KMS-11 (cell line): ENCODE results near the gene KCNA2.

ENCODE experiments used
- H2AFZ ChIP-seq: fragments of 200-600 bp; sonication (generic); 2 replicates; pipeline ENCODE4 v1.6.1; 2016; ENCODE audit warnings: antibody characterized with exemption, mixed run types, low read depth
- H3K27ac ChIP-seq: fragments of 200-600 bp; sonication (generic); 2 replicates; pipeline ENCODE4 v1.6.1; 2016; ENCODE audit warnings: mild to moderate bottlenecking, mixed run types
- H3K27me3 ChIP-seq: fragments of 200-600 bp; sonication (generic); 2 replicates; pipeline ENCODE4 v1.6.1; 2017; ENCODE audit warnings: mild to moderate bottlenecking, low read depth, mixed run types, moderate library complexity; ENCODE audit not compliant: insufficient read depth
- H3K36me3 ChIP-seq: fragments of 200-600 bp; sonication (generic); 2 replicates; pipeline ENCODE4 v1.6.1; 2017; ENCODE audit warnings: mild to moderate bottlenecking, mixed run types; ENCODE audit not compliant: insufficient read depth
- H3K4me1 ChIP-seq: fragments of 200-600 bp; sonication (generic); 2 replicates; pipeline ENCODE4 v1.6.1; 2016; ENCODE audit warnings: mild to moderate bottlenecking, low read depth, mixed run types; ENCODE audit not compliant: poor library complexity, severe bottlenecking
- H3K4me2 ChIP-seq: fragments of 200-600 bp; sonication (generic); 2 replicates; pipeline ENCODE4 v1.7.0; 2016; ENCODE audit warnings: mild to moderate bottlenecking, mixed run types
- H3K4me3 ChIP-seq: fragments of 200-600 bp; sonication (generic); IDR thresholded peaks from 2 replicates; pipeline ENCODE4 v1.6.1; 2017; ENCODE audit warnings: low read depth, low read length, mixed read lengths; ENCODE audit not compliant: insufficient read depth
- H3K79me2 ChIP-seq: fragments of 200-600 bp; sonication (generic); 2 replicates; pipeline ENCODE4 v1.6.1; 2016; ENCODE audit warnings: low read depth, mixed run types; ENCODE audit not compliant: insufficient read depth
- H3K9ac ChIP-seq: fragments of 200-600 bp; sonication (generic); 2 replicates; pipeline ENCODE4 v1.6.1; 2016; ENCODE audit warnings: mild to moderate bottlenecking, mixed run types
- H4K20me1 ChIP-seq: fragments of 200-600 bp; sonication (generic); 2 replicates; pipeline ENCODE4 v1.6.1; 2016; ENCODE audit warnings: mild to moderate bottlenecking, mixed run types; ENCODE audit not compliant: insufficient read depth
- TF ChIP-seq, protein P1 (sequence below): fragments of 200-600 bp; sonication (generic); conservative IDR thresholded peaks from 2 replicates; pipeline ENCODE4 v1.6.1; 2017; ENCODE audit warnings: low read depth, mild to moderate bottlenecking, antibody characterized with exemption, low read length, moderate library complexity, mixed read lengths

The KCNA2 gene

DNA sequence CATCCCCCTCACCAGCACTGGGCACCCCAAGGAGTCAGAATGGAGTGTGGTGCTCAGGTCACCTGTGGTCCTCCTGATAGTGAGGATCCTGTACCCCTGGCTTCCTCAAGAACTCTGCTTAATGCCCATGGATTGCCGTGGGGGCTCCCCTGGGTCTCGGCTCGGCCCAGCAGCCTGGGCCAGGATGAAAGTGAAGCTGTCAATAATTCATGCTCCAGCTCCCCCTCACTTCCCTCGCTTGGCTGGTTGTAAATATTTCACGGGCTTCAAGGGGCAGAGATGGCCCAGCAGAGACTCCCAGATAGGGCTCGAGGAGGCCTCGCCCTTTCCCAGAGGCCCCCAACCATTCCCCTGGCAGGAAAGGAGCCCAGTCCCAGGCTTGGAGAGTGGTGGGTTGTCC lies 44.6 kb downstream of the KCNA2 start:
- no peaks in the 10 kb centered on the region for H3K4me1 ChIP-seq
- no peaks in the 10 kb centered on the region for H3K79me2 ChIP-seq
- no peak overlapping the region for H3K27ac ChIP-seq
- no peaks in the 10 kb centered on the region for H4K20me1 ChIP-seq
- H3K36me3 ChIP-seq: no peaks in the 10 kb centered on the region
- H2AFZ ChIP-seq: no peak overlapping the region
- no peak overlapping the region for H3K9ac ChIP-seq
- no peak overlapping the region for H3K4me3 ChIP-seq
- no peaks in the 10 kb centered on the region for H3K27me3 ChIP-seq
- TF ChIP-seq, protein P1, sequence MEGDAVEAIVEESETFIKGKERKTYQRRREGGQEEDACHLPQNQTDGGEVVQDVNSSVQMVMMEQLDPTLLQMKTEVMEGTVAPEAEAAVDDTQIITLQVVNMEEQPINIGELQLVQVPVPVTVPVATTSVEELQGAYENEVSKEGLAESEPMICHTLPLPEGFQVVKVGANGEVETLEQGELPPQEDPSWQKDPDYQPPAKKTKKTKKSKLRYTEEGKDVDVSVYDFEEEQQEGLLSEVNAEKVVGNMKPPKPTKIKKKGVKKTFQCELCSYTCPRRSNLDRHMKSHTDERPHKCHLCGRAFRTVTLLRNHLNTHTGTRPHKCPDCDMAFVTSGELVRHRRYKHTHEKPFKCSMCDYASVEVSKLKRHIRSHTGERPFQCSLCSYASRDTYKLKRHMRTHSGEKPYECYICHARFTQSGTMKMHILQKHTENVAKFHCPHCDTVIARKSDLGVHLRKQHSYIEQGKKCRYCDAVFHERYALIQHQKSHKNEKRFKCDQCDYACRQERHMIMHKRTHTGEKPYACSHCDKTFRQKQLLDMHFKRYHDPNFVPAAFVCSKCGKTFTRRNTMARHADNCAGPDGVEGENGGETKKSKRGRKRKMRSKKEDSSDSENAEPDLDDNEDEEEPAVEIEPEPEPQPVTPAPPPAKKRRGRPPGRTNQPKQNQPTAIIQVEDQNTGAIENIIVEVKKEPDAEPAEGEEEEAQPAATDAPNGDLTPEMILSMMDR: no peak
- no peak overlapping the region for H3K4me2 ChIP-seq

DNA sequence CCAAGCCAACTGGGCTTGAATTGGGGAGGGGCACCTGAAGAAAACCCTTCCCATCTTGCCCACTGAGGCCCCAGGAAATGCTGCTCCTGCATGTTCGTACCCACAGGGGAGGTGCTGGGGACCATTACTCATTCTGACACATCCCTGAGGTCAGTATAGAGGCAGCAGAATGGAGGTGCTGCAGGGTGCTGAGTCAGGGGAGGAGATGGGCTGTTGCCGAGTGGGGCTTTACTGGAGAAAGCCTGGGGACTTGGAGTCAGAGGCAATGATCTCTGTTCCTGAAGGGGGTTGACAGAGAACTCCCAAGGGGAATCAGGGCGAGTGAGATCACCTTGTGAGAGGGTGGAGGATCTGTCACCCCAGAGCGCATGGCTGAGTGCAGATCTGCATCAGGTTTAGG lies 47.0 kb downstream of the KCNA2 start:
- Histone ChIP-seq H3K4me2 (no peak overlapping the region), H3K27me3 (no peaks in the 10 kb centered on the region), H3K79me2 (no peaks in the 10 kb centered on the region), H3K9ac (no peak overlapping the region), H3K4me1 (no peaks in the 10 kb centered on the region), H2AFZ (no peak overlapping the region), H4K20me1 (no peaks in the 10 kb centered on the region), H3K36me3 (no peaks in the 10 kb centered on the region), H3K27ac (no peak overlapping the region), H3K4me3 (no peak overlapping the region)
- TF ChIP-seq, protein P1: no peak

DNA sequence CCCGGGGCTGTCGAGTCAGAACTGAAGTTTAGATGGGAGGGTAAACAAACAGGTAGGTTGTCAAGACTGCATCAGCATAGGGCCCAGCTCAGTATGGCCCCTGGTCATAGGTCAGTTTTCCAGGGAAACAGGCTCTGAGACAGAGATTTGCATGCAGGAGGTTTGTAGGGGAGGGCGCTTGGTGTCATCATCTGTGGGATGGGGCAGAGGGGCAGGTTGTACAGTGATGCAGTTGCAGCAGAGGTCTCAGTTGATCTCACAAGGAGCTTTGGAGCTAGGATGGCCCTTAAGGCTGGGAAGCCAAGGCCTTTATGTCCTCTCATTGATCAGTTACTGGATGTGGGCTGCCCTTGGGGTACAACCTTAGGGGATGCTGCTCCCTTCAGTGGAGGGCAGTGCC lies 48.7 kb downstream of the KCNA2 start:
- no peak overlapping the region for H3K4me2 ChIP-seq
- TF ChIP-seq, protein P1: no peak
- H3K79me2 ChIP-seq: no peaks in the 10 kb centered on the region
- H3K36me3 ChIP-seq: no peaks in the 10 kb centered on the region
- H3K4me1 ChIP-seq: no peaks in the 10 kb centered on the region
- no peak overlapping the region for H2AFZ ChIP-seq
- no peaks in the 10 kb centered on the region for H4K20me1 ChIP-seq
- no peak overlapping the region for H3K4me3 ChIP-seq
- H3K27me3 ChIP-seq: no peaks in the 10 kb centered on the region; the same call in 1 of the 2 replicates
- no peak overlapping the region for H3K27ac ChIP-seq
- no peak overlapping the region for H3K9ac ChIP-seq

GRCh38 chr1:110556471-110556807 lies 49.7 kb downstream of the KCNA2 start:
- TF ChIP-seq, protein P1: no peak
- Histone ChIP-seq H3K27ac (no peak overlapping the region), H3K4me2 (no peak overlapping the region), H3K9ac (no peak overlapping the region), H3K4me3 (no peak overlapping the region), H2AFZ (no peak overlapping the region), H3K36me3 (no peaks in the 10 kb centered on the region), H3K79me2 (no peaks in the 10 kb centered on the region), H4K20me1 (no peaks in the 10 kb centered on the region), H3K27me3 (no peaks in the 10 kb centered on the region; the same call in 1 of the 2 replicates), H3K4me1 (no peaks in the 10 kb centered on the region)
